ENCODE results near the gene HEG1.
A peak's percentile ranks its signal among the peaks of the same experiment; 100 is the strongest.

The HEG1 gene

GRCh38 chr3:124952282-124952855 is 103.4 kb downstream of the HEG1 start:
- no peak for DNase-seq (ENCODE audit: low read depth in 2 of 2)

- DNase-seq (ENCODE audit: low read depth in 2 of 2) = no peak
Measured at GRCh38 chr3:124951511-124952281, 104.1 kb downstream of the HEG1 start.

- DNase-seq (ENCODE audit: low read depth in 2 of 2) = no peak
Measured at GRCh38 chr3:124950026-124950425, 105.8 kb downstream of the HEG1 start.

GRCh38 chr3:124942613-124943012 is 113.2 kb downstream of the HEG1 start:
- DNase-seq (ENCODE audit: low read depth in 2 of 2) = no peak

- DNase-seq (ENCODE audit: low read depth in 2 of 2) = no peak
Measured at GRCh38 chr3:124941771-124942170, 114.0 kb downstream of the HEG1 start.

GRCh38 chr3:124939661-124940060 is 116.1 kb downstream of the HEG1 start:
- no peak for DNase-seq (ENCODE audit: low read depth in 2 of 2)

- no peak for DNase-seq (ENCODE audit: low read depth in 2 of 2)
Measured at GRCh38 chr3:124938896-124939295, 116.9 kb downstream of the HEG1 start.

- no peak for DNase-seq (ENCODE audit: low read depth in 2 of 2)
Measured at GRCh38 chr3:124937049-124937448, 118.7 kb downstream of the HEG1 start.

GRCh38 chr3:124935794-124936542 is 119.8 kb downstream of the HEG1 start:
- DNase-seq (ENCODE audit: low read depth in 2 of 2) = no peak

GRCh38 chr3:124935264-124935663 is 120.5 kb downstream of the HEG1 start:
- DNase-seq (ENCODE audit: low read depth in 2 of 2) = no peak

- DNase-seq (ENCODE audit: low read depth in 2 of 2) = no peak
Measured at GRCh38 chr3:124934577-124934976, 121.2 kb downstream of the HEG1 start, which contains the start of gene MUC13. TSS of gene MUC13 (minus strand) at chr3:124934751. CDS start at chr3:124934712, 39 bp downstream.

- peak; percentile 21 to 51 for DNase-seq (ENCODE audit: low read depth in 2 of 2)
Measured at GRCh38 chr3:124928333-124929202, 127.2 kb downstream of the HEG1 start.

GRCh38 chr3:124927574-124928045 is 128.2 kb downstream of the HEG1 start:
- no peak for DNase-seq (ENCODE audit: low read depth in 2 of 2)

GRCh38 chr3:124926426-124927101 is 129.2 kb downstream of the HEG1 start:
- DNase-seq (ENCODE audit: low read depth in 2 of 2) = no peak

GRCh38 chr3:124924741-124925140 is 131.1 kb downstream of the HEG1 start:
- DNase-seq (ENCODE audit: low read depth in 2 of 2) = no peak

- DNase-seq (ENCODE audit: low read depth in 2 of 2) = no peak
Measured at GRCh38 chr3:124923833-124924232, 132.0 kb downstream of the HEG1 start.

- DNase-seq (ENCODE audit: low read depth in 2 of 2) = no peak
Measured at GRCh38 chr3:124920718-124921117, 135.1 kb downstream of the HEG1 start.

GRCh38 chr3:124919756-124920155 is 136.0 kb downstream of the HEG1 start:
- DNase-seq (ENCODE audit: low read depth in 2 of 2) = no peak

- DNase-seq (ENCODE audit: low read depth in 2 of 2) = no peak
Measured at GRCh38 chr3:124918524-124918923, 137.3 kb downstream of the HEG1 start.

- DNase-seq (ENCODE audit: low read depth in 2 of 2) = no peak
Measured at GRCh38 chr3:124916837-124917409, 138.9 kb downstream of the HEG1 start.

All from stimulated activated CD4-positive, alpha-beta T cell treated with anti-CD3 and anti-CD28 coated beads, Interleukin-12 subunit alpha, Interleukin-12 subunit beta, amount 100 ng/mL, for 24 hours (primary cell).